Measurements from ENCODE around the gene KRTAP4-16. TPM values are rescaled to one million over a fixed set of nuclear protein-coding genes. Genes with fewer than 3 reads are reported as not detected.
"Not testable (repeated sequence)": the region's sequence is repeated elsewhere in the genome, so short reads cannot be mapped to it uniquely, and the experiment has no call there.

Gene KRTAP4-16
- total RNA-seq, 6 experiments from 2014 or later: not detected

DNA sequence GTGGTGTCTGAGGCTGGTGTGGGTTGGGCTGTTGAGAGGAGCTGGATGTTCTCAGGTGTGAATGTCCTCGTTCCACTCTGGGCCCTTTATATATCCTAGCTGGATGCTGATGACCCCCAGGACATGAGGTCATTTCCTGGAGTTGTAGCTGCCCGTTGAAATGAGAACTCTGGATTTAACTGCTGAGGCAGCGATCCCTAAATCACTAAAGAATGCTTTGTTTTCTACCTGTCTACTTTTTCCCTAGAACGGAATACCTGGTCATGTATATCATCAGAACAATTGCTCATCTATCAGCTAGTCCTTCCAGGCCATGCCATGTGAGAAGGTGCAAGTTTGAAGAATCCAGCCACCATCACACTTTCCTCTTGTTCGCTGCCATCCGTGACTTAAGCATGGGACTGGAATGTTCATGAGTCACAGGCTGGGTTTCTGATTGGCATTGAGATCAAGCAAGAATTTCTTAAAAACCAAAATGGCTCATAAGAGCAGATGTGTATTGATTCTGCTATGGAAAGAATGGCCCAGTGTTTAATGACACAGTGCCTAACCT lies 41.9 kb downstream of the KRTAP4-16 start, which contains the start of gene KRTAP2-3:
KRTAP2-3 (minus strand) TSS at position 63 of the 553 bp plus-strand sequence. CDS start 64 bp downstream, outside the sequence.
- no peaks in the 10 kb centered on the region for H3K36me3 ChIP-seq
- 54% methylated on average over 6 of the region's 6 CpGs for WGBS (ENCODE audit: insufficient coverage, low coverage, low lambda C conversion rate, missing lambda C conversion rate)
- H3K27ac ChIP-seq: no peak within 1 kb of the TSS
- no peak within 1 kb of the TSS for H3K4me3 ChIP-seq
- peaks cover 0 to 5% of the 10 kb centered on the region in 2 donors for H3K27me3 ChIP-seq
- H3K4me1 ChIP-seq: no peaks in the 10 kb centered on the region
- DNase-seq (no peak), ATAC-seq (no peak)
- H3K9me3 ChIP-seq: no peaks in the 10 kb centered on the region
- TF ChIP-seq POLR2A (IDR thresholded peaks at IDR 0.05): no peak
- TF ChIP-seq, protein P1, sequence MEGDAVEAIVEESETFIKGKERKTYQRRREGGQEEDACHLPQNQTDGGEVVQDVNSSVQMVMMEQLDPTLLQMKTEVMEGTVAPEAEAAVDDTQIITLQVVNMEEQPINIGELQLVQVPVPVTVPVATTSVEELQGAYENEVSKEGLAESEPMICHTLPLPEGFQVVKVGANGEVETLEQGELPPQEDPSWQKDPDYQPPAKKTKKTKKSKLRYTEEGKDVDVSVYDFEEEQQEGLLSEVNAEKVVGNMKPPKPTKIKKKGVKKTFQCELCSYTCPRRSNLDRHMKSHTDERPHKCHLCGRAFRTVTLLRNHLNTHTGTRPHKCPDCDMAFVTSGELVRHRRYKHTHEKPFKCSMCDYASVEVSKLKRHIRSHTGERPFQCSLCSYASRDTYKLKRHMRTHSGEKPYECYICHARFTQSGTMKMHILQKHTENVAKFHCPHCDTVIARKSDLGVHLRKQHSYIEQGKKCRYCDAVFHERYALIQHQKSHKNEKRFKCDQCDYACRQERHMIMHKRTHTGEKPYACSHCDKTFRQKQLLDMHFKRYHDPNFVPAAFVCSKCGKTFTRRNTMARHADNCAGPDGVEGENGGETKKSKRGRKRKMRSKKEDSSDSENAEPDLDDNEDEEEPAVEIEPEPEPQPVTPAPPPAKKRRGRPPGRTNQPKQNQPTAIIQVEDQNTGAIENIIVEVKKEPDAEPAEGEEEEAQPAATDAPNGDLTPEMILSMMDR (IDR thresholded peaks at IDR 0.05): no peak
- intact Hi-C loops (cut with DNase I): no loop called here

DNA sequence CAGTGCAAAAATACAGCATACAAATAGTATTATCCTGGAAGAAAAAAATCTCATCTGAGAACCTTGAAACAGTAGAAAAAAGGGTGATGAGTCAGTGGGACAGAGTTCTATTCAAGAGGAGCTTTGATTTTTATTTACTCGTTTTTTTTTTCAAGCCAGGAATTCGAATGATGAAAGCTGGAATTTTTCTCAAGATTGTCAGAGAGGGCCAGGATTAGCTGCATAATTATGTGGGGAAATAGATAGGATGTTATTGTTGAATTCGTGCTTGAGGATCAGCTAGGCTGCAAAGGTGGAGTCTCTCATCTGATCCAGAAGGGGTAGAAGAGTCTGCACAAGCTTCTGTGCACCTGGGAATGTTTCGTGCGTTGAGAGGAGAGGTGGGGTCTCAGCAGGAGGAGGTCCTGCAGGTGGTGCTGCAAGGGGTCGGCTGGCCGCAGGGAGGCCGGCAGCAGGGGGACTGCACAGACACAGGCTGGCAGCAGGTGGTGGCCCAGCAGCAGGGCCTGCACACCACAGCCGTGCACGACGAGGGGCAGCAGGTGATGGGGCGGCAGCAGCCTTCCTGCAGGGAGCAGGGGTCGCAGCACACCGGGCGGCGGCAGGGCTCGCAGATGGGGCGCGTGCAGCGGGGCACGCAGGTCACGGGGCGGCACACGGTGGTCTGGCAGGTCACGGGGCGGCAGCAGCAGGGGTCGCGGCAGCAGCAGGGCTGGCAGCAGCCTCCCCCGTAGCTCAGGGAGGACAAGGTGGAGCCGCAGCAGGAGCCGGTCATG lies 42.5 kb downstream of the KRTAP4-16 start:
- ATAC-seq: peak in 1 of 4 donors; percentile 17
- WGBS (ENCODE audit: insufficient coverage, low coverage, low lambda C conversion rate, missing lambda C conversion rate): 18% methylated on average over 5 of the region's 31 CpGs
- intact Hi-C loops (cut with DNase I); H3K27me3 ChIP-seq; DNase-seq; H3K4me3 ChIP-seq; H3K36me3 ChIP-seq; H3K4me1 ChIP-seq; H3K9me3 ChIP-seq; H3K27ac ChIP-seq: not testable (repeated sequence)

DNA sequence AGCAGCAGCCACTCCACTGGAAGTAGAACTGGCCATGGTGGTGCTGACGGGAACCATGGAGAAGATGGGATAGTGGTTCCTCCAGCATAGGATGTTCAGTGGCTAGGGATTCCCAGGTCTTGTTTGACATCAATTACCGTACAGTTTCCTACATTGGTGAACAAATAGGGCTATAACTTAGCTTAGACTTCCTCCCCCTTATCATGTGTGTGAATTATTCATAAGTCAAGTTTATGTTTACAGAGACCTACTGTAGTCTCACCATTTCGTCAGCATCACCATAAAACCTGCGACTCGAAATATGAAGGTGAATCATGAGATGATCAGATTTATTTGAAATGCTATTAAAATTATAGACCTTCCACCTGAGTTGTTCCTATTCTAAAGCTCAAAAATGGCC lies 43.3 kb downstream of the KRTAP4-16 start:
- whole genome bisulfite sequencing (ENCODE audit: insufficient coverage, low coverage, low lambda C conversion rate, missing lambda C conversion rate): 80% methylated on average over 4 of the region's 5 CpGs
- intact Hi-C loops (cut with DNase I): no loop called here

DNA sequence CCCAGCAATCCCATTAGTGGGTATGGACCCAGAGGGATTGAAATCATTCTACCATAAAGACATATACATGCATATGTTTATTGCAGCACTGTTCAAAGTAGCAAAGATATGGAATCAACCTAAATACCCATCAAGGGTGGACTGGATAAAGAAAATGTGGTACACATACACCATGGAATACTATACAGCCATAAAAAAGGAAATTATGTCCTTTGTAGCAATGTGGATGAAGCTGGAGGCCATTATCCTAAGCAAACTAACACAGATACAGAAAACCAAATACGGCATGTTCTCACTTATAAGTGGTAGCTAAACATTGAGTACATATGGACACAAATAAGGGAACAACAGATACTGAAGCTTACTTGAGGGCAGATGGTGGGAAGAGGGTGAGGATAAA lies 44.5 kb downstream of the KRTAP4-16 start:
- Histone ChIP-seq H3K27ac (no peak overlapping the region), H3K27me3 (peaks cover 0 to 5% of the 10 kb centered on the region in 2 donors), H3K4me3 (no peak overlapping the region), H3K9me3 (no peaks in the 10 kb centered on the region), H3K36me3 (no peaks in the 10 kb centered on the region), H3K4me1 (no peaks in the 10 kb centered on the region)
- no peak for TF ChIP-seq POLR2A (IDR thresholded peaks at IDR 0.05)
- TF ChIP-seq, protein P1 (IDR thresholded peaks at IDR 0.05): no peak
- WGBS (ENCODE audit: insufficient coverage, low coverage, low lambda C conversion rate, missing lambda C conversion rate): 71% methylated on average over 1 of the region's 1 CpG
- no peak for DNase-seq
- intact Hi-C loops (cut with DNase I): no loop called here
- ATAC-seq: no peak

More for the DNA sequence above, 43.3 kb downstream of the KRTAP4-16 start:
- H3K36me3 ChIP-seq: no peaks in the 10 kb centered on the region
- peaks cover 0 to 5% of the 10 kb centered on the region in 2 donors for H3K27me3 ChIP-seq
- no peak overlapping the region for H3K27ac ChIP-seq
- ATAC-seq (no peak), DNase-seq (no peak)
- no peak overlapping the region for H3K4me3 ChIP-seq
- TF ChIP-seq, protein P1 (IDR thresholded peaks at IDR 0.05): no peak
- TF ChIP-seq POLR2A (IDR thresholded peaks at IDR 0.05): no peak
- H3K4me1 ChIP-seq: no peaks in the 10 kb centered on the region
- H3K9me3 ChIP-seq: no peaks in the 10 kb centered on the region

DNA sequence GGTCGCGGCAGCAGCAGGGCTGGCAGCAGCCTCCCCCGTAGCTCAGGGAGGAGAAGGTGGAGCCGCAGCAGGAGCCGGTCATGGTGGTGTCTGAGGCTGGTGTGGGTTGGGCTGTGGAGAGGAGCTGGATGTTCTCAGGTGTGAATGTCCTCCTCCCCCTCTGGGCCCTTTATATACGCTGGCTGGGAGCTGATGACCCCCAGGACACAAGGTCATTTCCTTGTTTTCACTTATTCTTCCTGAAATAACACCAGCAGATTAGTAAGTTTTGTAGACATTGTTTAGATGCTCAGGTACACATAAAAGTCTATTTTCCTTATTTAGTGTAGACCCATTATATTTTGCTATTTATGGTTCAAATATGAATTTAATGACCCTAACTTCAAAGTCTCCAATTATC lies 46.9 kb downstream of the KRTAP4-16 start, which contains the start of gene KRTAP2-2:
KRTAP2-2 (minus strand) TSS at position 101 of the 400 bp plus-strand sequence; CDS start at position 82, 19 bp downstream.
- H3K4me3 ChIP-seq; DNase-seq; ATAC-seq; H3K27me3 ChIP-seq; H3K4me1 ChIP-seq; intact Hi-C loops (cut with DNase I); H3K9me3 ChIP-seq; H3K36me3 ChIP-seq; H3K27ac ChIP-seq: not testable (repeated sequence)
- 20% methylated on average over 1 of the region's 6 CpGs for WGBS (ENCODE audit: insufficient coverage, low coverage, low lambda C conversion rate, missing lambda C conversion rate)

DNA sequence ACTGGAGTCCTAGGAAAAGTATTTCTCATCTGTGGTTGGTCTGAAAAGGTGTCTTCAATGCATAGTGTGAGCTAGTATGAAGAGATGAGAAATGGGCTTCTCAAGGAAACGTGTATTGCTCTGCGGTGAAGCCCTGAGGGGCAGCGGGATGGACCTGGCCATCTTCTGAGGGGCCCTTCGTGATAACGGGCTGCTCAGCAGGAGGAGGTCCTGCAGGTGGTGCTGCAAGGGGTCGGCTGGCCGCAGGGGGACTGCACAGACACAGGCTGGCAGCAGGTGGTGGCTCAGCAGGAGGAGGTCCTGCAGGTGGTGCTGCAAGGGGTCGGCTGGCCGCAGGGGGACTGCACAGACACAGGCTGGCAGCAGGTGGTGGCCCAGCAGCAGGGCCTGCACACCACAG lies 47.5 kb downstream of the KRTAP4-16 start:
- H3K36me3 ChIP-seq; ATAC-seq; H3K27me3 ChIP-seq; H3K9me3 ChIP-seq; H3K4me3 ChIP-seq; H3K27ac ChIP-seq; intact Hi-C loops (cut with DNase I); DNase-seq; H3K4me1 ChIP-seq: not testable (repeated sequence)
- 60% methylated on average over 3 of the region's 9 CpGs for WGBS (ENCODE audit: insufficient coverage, low coverage, low lambda C conversion rate, missing lambda C conversion rate)
